ENCODE results near the gene PRAMEF13.
"Not testable (repeated sequence)": the region's sequence is repeated elsewhere in the genome, so short reads cannot be mapped to it uniquely, and the experiment has no call there.

- TF ChIP-seq ZNF274 (IDR thresholded peaks at IDR 0.05; ENCODE audit: borderline replicate concordance, extremely low read depth, low read length); POLR2AphosphoS5 (IDR thresholded peaks at IDR 0.05; ENCODE audit: low read depth, low read length): not testable (repeated sequence)
- TF ChIP-seq, protein P1, sequence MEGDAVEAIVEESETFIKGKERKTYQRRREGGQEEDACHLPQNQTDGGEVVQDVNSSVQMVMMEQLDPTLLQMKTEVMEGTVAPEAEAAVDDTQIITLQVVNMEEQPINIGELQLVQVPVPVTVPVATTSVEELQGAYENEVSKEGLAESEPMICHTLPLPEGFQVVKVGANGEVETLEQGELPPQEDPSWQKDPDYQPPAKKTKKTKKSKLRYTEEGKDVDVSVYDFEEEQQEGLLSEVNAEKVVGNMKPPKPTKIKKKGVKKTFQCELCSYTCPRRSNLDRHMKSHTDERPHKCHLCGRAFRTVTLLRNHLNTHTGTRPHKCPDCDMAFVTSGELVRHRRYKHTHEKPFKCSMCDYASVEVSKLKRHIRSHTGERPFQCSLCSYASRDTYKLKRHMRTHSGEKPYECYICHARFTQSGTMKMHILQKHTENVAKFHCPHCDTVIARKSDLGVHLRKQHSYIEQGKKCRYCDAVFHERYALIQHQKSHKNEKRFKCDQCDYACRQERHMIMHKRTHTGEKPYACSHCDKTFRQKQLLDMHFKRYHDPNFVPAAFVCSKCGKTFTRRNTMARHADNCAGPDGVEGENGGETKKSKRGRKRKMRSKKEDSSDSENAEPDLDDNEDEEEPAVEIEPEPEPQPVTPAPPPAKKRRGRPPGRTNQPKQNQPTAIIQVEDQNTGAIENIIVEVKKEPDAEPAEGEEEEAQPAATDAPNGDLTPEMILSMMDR (IDR thresholded peaks at IDR 0.05; ENCODE audit: control extremely low read depth in 1 of 3, insufficient read depth in 1 of 3, low read depth in 1 of 3, low read length in 3 of 3) = not testable (repeated sequence)
Observed at GRCh38 chr1:13234057-13234456, 32.8 kb upstream of the PRAMEF13 start.

Data from H1 (cell line).